Measurements from ENCODE around the gene GNAT1.

The GNAT1 gene

DNA sequence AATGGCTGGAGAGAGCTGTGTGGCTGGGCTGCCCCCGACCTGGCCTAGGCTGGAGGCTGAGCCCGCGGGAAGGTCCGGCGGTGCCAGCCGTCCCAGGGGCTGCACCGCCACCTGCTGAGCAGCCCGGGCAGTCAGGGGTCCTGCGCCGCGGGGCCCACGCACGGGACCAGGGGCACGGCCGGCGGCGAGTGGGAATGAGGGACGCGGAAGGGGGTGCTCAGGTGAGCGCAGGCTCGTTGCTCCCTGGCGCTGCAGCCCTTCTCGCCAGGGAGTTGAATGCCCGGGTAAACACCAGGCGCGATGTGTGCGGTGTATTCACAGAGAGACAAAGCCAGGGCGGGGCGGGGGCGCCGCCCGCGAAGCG lies 37.0 kb upstream of the GNAT1 start:
- peak; percentile 70 for ATAC-seq

DNA sequence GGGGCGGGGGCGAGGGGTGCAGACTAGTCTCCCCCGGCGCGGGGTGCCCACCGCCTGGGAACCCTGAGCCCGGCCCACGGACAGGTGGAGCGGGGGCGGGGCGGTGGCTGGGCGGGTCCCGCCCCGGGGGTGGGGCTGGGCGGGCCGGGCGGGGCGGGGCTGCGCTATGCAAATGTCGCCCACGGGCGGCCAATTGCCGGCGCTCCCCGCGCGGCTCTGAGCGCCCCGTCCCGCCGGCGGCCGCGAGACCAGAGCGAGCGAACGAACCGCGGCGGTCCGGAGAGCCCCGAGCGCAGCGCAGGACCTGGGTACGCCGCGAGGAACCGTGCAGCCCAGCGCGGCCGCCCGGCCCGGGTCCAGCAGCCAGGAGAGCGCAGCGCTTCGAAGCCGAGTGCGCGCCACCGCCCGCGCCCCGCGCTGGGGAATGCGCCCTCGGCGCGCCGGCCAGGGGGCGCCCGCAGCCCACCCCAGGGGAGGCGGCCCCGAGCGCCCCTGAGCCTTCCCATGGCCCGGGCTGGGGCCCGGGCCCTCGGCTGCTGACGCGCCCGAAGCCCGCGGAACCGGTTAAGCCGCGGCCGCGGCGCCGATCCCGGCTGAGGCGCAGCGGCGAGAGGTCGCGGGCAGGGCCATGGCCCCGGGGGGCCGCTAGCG lies 36.4 kb upstream of the GNAT1 start, which contains the start of gene SEMA3F:
SEMA3F (plus strand) TSS at position 485 of the 651 bp plus-strand sequence. CDS start 4,299 bp downstream, outside the sequence.
- ATAC-seq: peak; percentile 73
- no peak for TF ChIP-seq ZNF8 (CRISPR knock-in tag; IDR thresholded peaks at IDR 0.05)
- TF ChIP-seq, protein P1, sequence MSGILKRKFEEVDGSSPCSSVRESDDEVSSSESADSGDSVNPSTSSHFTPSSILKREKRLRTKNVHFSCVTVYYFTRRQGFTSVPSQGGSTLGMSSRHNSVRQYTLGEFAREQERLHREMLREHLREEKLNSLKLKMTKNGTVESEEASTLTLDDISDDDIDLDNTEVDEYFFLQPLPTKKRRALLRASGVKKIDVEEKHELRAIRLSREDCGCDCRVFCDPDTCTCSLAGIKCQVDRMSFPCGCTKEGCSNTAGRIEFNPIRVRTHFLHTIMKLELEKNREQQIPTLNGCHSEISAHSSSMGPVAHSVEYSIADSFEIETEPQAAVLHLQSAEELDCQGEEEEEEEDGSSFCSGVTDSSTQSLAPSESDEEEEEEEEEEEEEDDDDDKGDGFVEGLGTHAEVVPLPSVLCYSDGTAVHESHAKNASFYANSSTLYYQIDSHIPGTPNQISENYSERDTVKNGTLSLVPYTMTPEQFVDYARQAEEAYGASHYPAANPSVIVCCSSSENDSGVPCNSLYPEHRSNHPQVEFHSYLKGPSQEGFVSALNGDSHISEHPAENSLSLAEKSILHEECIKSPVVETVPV (CRISPR knock-in tag; IDR thresholded peaks at IDR 0.05): no peak
- TF ChIP-seq OSR1 (CRISPR knock-in tag; IDR thresholded peaks at IDR 0.05): no peak
- TF ChIP-seq CREB5 (CRISPR knock-in tag; IDR thresholded peaks at IDR 0.05; ENCODE audit: low read depth): no peak
- TF ChIP-seq ZNF565 (CRISPR knock-in tag; conservative IDR thresholded peaks at IDR 0.05; ENCODE audit: low read depth): no peak
- no peak for TF ChIP-seq CSDC2 (CRISPR knock-in tag; IDR thresholded peaks at IDR 0.05)

More for the DNA sequence above, 37.0 kb upstream of the GNAT1 start:
- TF ChIP-seq TOX (CRISPR knock-in tag; IDR thresholded peaks at IDR 0.05; ENCODE audit: borderline replicate concordance) (no peak), PATZ1 (CRISPR knock-in tag; IDR thresholded peaks at IDR 0.05; ENCODE audit: borderline replicate concordance) (no peak), CREB5 (CRISPR knock-in tag; IDR thresholded peaks at IDR 0.05; ENCODE audit: low read depth) (no peak), ZNF70 (CRISPR knock-in tag; IDR thresholded peaks at IDR 0.05) (no peak), ESRRG (CRISPR knock-in tag; IDR thresholded peaks at IDR 0.05) (no peak), ZNF8 (CRISPR knock-in tag; IDR thresholded peaks at IDR 0.05) (no peak), ZFP30 (CRISPR knock-in tag; IDR thresholded peaks at IDR 0.05) (no peak), ARNTL (CRISPR knock-in tag; IDR thresholded peaks at IDR 0.05; ENCODE audit: borderline replicate concordance, low read depth) (no peak), SNAI2 (CRISPR knock-in tag; IDR thresholded peaks at IDR 0.05) (no peak), RARB (CRISPR knock-in tag; IDR thresholded peaks at IDR 0.05) (no peak), PPARA (CRISPR knock-in tag; IDR thresholded peaks at IDR 0.05; ENCODE audit: borderline replicate concordance) (no peak), OSR1 (CRISPR knock-in tag; IDR thresholded peaks at IDR 0.05) (no peak), TCF4 (CRISPR knock-in tag; IDR thresholded peaks at IDR 0.05; ENCODE audit: borderline replicate concordance) (no peak), CSDC2 (CRISPR knock-in tag; IDR thresholded peaks at IDR 0.05) (no peak), ZC3H10 (CRISPR knock-in tag; IDR thresholded peaks at IDR 0.05) (no peak), GLIS3 (CRISPR knock-in tag; IDR thresholded peaks at IDR 0.05) (no peak)
- TF ChIP-seq, protein P2, sequence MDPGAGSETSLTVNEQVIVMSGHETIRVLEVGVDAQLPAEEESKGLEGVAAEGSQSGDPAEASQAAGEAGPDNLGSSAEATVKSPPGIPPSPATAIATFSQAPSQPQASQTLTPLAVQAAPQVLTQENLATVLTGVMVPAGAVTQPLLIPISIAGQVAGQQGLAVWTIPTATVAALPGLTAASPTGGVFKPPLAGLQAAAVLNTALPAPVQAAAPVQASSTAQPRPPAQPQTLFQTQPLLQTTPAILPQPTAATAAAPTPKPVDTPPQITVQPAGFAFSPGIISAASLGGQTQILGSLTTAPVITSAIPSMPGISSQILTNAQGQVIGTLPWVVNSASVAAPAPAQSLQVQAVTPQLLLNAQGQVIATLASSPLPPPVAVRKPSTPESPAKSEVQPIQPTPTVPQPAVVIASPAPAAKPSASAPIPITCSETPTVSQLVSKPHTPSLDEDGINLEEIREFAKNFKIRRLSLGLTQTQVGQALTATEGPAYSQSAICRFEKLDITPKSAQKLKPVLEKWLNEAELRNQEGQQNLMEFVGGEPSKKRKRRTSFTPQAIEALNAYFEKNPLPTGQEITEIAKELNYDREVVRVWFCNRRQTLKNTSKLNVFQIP (CRISPR knock-in tag; IDR thresholded peaks at IDR 0.05; ENCODE audit: borderline replicate concordance, low read depth): no peak
- TF ChIP-seq, protein P3, sequence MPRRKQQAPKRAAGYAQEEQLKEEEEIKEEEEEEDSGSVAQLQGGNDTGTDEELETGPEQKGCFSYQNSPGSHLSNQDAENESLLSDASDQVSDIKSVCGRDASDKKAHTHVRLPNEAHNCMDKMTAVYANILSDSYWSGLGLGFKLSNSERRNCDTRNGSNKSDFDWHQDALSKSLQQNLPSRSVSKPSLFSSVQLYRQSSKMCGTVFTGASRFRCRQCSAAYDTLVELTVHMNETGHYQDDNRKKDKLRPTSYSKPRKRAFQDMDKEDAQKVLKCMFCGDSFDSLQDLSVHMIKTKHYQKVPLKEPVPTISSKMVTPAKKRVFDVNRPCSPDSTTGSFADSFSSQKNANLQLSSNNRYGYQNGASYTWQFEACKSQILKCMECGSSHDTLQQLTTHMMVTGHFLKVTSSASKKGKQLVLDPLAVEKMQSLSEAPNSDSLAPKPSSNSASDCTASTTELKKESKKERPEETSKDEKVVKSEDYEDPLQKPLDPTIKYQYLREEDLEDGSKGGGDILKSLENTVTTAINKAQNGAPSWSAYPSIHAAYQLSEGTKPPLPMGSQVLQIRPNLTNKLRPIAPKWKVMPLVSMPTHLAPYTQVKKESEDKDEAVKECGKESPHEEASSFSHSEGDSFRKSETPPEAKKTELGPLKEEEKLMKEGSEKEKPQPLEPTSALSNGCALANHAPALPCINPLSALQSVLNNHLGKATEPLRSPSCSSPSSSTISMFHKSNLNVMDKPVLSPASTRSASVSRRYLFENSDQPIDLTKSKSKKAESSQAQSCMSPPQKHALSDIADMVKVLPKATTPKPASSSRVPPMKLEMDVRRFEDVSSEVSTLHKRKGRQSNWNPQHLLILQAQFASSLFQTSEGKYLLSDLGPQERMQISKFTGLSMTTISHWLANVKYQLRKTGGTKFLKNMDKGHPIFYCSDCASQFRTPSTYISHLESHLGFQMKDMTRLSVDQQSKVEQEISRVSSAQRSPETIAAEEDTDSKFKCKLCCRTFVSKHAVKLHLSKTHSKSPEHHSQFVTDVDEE (CRISPR knock-in tag; IDR thresholded peaks at IDR 0.05): no peak
- TF ChIP-seq, protein P1 (CRISPR knock-in tag; IDR thresholded peaks at IDR 0.05): no peak

Measured in SK-N-SH treated with all-trans-retinoic acid at 6 μM for 48 hours (cell line).